PFSK-1 (cell line): Measurements from ENCODE around the gene RNF141.

Experiments used
- POLR2AphosphoS5 ChIP-seq: IDR thresholded peaks from 2 replicates; pipeline ENCODE4 v1.6.1; 2012; ENCODE audit warnings: low read depth, mild to moderate bottlenecking, control low read depth, low read length, moderate library complexity
- SIN3A ChIP-seq: IDR thresholded peaks from 2 replicates; pipeline ENCODE4 v1.6.1; 2012; ENCODE audit warnings: mild to moderate bottlenecking, low read length, moderate library complexity, borderline replicate concordance; ENCODE audit not compliant: insufficient read depth
- TAF1 ChIP-seq: IDR thresholded peaks from 2 replicates; pipeline ENCODE4 v1.6.1; 2012; ENCODE audit warnings: low read length, control low read depth, borderline replicate concordance; ENCODE audit not compliant: insufficient read depth
- TF ChIP-seq, protein P1 (sequence below), 2 experiments: IDR thresholded peaks; 2 replicates each; pipeline versions ENCODE4 v1.6.1 to v1.8.0; 2011 to 2012; ENCODE audit warnings: low read depth in 2 of 2, low read length in 2 of 2, control low read depth in 1 of 2, inconsistent platforms in 1 of 2, mild to moderate bottlenecking in 1 of 2, moderate library complexity in 1 of 2; ENCODE audit not compliant: insufficient read depth in 1 of 2

DNA sequence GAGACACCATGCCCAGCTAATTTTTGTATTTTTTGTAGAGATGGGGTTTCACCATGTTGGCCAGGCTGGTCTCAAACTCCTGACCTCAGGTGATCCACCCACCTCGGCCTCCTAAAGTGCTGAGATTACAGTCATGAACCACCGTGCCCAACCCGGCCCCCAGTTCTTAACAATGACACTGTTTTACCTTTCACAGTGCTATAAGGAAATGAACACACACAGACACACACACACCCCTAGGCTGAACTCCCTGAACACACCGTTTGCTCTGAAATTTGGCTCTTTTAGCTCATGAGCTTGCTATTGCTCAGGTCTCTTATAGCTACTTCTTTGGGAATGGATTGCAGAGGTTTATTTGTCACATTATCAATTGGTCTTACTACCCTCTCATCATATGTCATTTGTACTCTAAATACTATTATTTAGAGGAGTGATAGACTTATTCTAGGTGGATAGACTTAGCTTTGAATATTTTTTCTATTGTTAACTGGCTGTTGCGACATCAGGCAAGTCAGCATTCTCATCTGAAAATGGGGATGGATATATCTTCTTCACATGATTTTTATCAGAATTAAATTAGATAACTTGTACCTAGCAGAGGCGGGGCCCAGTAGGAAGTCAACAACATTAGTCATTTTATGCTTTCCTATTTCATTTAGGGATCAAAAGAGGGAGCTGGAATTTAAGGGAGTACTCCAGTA is 25.4 kb upstream of the RNF141 start:
- TF ChIP-seq, protein P1, sequence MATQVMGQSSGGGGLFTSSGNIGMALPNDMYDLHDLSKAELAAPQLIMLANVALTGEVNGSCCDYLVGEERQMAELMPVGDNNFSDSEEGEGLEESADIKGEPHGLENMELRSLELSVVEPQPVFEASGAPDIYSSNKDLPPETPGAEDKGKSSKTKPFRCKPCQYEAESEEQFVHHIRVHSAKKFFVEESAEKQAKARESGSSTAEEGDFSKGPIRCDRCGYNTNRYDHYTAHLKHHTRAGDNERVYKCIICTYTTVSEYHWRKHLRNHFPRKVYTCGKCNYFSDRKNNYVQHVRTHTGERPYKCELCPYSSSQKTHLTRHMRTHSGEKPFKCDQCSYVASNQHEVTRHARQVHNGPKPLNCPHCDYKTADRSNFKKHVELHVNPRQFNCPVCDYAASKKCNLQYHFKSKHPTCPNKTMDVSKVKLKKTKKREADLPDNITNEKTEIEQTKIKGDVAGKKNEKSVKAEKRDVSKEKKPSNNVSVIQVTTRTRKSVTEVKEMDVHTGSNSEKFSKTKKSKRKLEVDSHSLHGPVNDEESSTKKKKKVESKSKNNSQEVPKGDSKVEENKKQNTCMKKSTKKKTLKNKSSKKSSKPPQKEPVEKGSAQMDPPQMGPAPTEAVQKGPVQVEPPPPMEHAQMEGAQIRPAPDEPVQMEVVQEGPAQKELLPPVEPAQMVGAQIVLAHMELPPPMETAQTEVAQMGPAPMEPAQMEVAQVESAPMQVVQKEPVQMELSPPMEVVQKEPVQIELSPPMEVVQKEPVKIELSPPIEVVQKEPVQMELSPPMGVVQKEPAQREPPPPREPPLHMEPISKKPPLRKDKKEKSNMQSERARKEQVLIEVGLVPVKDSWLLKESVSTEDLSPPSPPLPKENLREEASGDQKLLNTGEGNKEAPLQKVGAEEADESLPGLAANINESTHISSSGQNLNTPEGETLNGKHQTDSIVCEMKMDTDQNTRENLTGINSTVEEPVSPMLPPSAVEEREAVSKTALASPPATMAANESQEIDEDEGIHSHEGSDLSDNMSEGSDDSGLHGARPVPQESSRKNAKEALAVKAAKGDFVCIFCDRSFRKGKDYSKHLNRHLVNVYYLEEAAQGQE (IDR thresholded peaks at IDR 0.05; ENCODE audit: insufficient read depth in 1 of 2, low read depth in 2 of 2, low read length in 2 of 2) = no peak
- TF ChIP-seq POLR2AphosphoS5 = no peak
- TF ChIP-seq TAF1 = no peak
- no peak for TF ChIP-seq SIN3A
